ENCODE results near the gene BLTP2.

The BLTP2 gene

GRCh38 chr17:28644787-28645575 is at the start of gene BLTP2:
BLTP2 (minus strand) TSS chr17:28645158; CDS start chr17:28645056, 102 bp downstream.
- Histone ChIP-seq H3K27me3 (ENCODE audit: control insufficient read depth, insufficient read depth, low read length) (no peaks in the 10 kb centered on the region), H3K9ac (ENCODE audit: low read depth, low read length) (peak within 1 kb of the TSS; percentile 64), H3K9me3 (ENCODE audit: control insufficient read depth, insufficient read depth, low read length) (no peaks in the 10 kb centered on the region), H3K27ac (ENCODE audit: low read depth, low read length) (peak within 1 kb of the TSS; percentile 93), H3K36me3 (ENCODE audit: control insufficient read depth, insufficient read depth, low read length) (peaks cover 48% of the 10 kb centered on the region), H3K4me3 (ENCODE audit: low read depth, low read length) (peak within 1 kb of the TSS; percentile 98), H3K4me1 (ENCODE audit: control insufficient read depth, insufficient read depth, low read length) (peaks cover 5% of the 10 kb centered on the region; the same call in 1 of the 2 replicates)

- H3K27ac ChIP-seq (ENCODE audit: low read depth, low read length) = no peak overlapping the region
- no peak overlapping the region for H3K4me3 ChIP-seq (ENCODE audit: low read depth, low read length)
- no peaks in the 10 kb centered on the region for H3K4me1 ChIP-seq (ENCODE audit: control insufficient read depth, insufficient read depth, low read length)
- H3K9ac ChIP-seq (ENCODE audit: low read depth, low read length) = no peak overlapping the region
- H3K27me3 ChIP-seq (ENCODE audit: control insufficient read depth, insufficient read depth, low read length) = no peaks in the 10 kb centered on the region
- no peaks in the 10 kb centered on the region for H3K9me3 ChIP-seq (ENCODE audit: control insufficient read depth, insufficient read depth, low read length)
- H3K36me3 ChIP-seq (ENCODE audit: control insufficient read depth, insufficient read depth, low read length) = peaks cover 95% of the 10 kb centered on the region
These were observed 48.9 kb upstream of the BLTP2 start for GRCh38 chr17:28693869-28694268.

GRCh38 chr17:28689011-28689410 is 44.1 kb upstream of the BLTP2 start:
- no peaks in the 10 kb centered on the region for H3K27me3 ChIP-seq (ENCODE audit: control insufficient read depth, insufficient read depth, low read length)
- H3K36me3 ChIP-seq (ENCODE audit: control insufficient read depth, insufficient read depth, low read length) = peaks cover 94% of the 10 kb centered on the region
- no peak overlapping the region for H3K27ac ChIP-seq (ENCODE audit: low read depth, low read length)
- H3K9me3 ChIP-seq (ENCODE audit: control insufficient read depth, insufficient read depth, low read length) = no peaks in the 10 kb centered on the region
- H3K9ac ChIP-seq (ENCODE audit: low read depth, low read length) = no peak overlapping the region
- no peaks in the 10 kb centered on the region for H3K4me1 ChIP-seq (ENCODE audit: control insufficient read depth, insufficient read depth, low read length)
- H3K4me3 ChIP-seq (ENCODE audit: low read depth, low read length) = no peak overlapping the region

GRCh38 chr17:28688481-28688880 is 43.5 kb upstream of the BLTP2 start:
- H3K36me3 ChIP-seq (ENCODE audit: control insufficient read depth, insufficient read depth, low read length) = peaks cover 94% of the 10 kb centered on the region
- no peaks in the 10 kb centered on the region for H3K9me3 ChIP-seq (ENCODE audit: control insufficient read depth, insufficient read depth, low read length)
- H3K27ac ChIP-seq (ENCODE audit: low read depth, low read length) = no peak overlapping the region
- no peaks in the 10 kb centered on the region for H3K4me1 ChIP-seq (ENCODE audit: control insufficient read depth, insufficient read depth, low read length)
- no peaks in the 10 kb centered on the region for H3K27me3 ChIP-seq (ENCODE audit: control insufficient read depth, insufficient read depth, low read length)
- no peak overlapping the region for H3K4me3 ChIP-seq (ENCODE audit: low read depth, low read length)
- no peak overlapping the region for H3K9ac ChIP-seq (ENCODE audit: low read depth, low read length)

GRCh38 chr17:28686296-28686695 is 41.3 kb upstream of the BLTP2 start:
- no peak overlapping the region for H3K4me3 ChIP-seq (ENCODE audit: low read depth, low read length)
- no peak overlapping the region for H3K9ac ChIP-seq (ENCODE audit: low read depth, low read length)
- no peaks in the 10 kb centered on the region for H3K4me1 ChIP-seq (ENCODE audit: control insufficient read depth, insufficient read depth, low read length)
- no peaks in the 10 kb centered on the region for H3K9me3 ChIP-seq (ENCODE audit: control insufficient read depth, insufficient read depth, low read length)
- no peak overlapping the region for H3K27ac ChIP-seq (ENCODE audit: low read depth, low read length)
- no peaks in the 10 kb centered on the region for H3K27me3 ChIP-seq (ENCODE audit: control insufficient read depth, insufficient read depth, low read length)
- H3K36me3 ChIP-seq (ENCODE audit: control insufficient read depth, insufficient read depth, low read length) = peaks cover 99% of the 10 kb centered on the region

- Histone ChIP-seq H3K27me3 (ENCODE audit: control insufficient read depth, insufficient read depth, low read length) (no peaks in the 10 kb centered on the region), H3K9ac (ENCODE audit: low read depth, low read length) (no peak overlapping the region), H3K9me3 (ENCODE audit: control insufficient read depth, insufficient read depth, low read length) (no peaks in the 10 kb centered on the region), H3K4me1 (ENCODE audit: control insufficient read depth, insufficient read depth, low read length) (no peaks in the 10 kb centered on the region), H3K4me3 (ENCODE audit: low read depth, low read length) (no peak overlapping the region), H3K27ac (ENCODE audit: low read depth, low read length) (no peak overlapping the region), H3K36me3 (ENCODE audit: control insufficient read depth, insufficient read depth, low read length) (peaks cover 99% of the 10 kb centered on the region)
These were observed 40.4 kb upstream of the BLTP2 start for GRCh38 chr17:28685366-28685765.

- Histone ChIP-seq H3K36me3 (ENCODE audit: control insufficient read depth, insufficient read depth, low read length) (peaks cover 97% of the 10 kb centered on the region), H3K27ac (ENCODE audit: low read depth, low read length) (no peak overlapping the region), H3K9ac (ENCODE audit: low read depth, low read length) (no peak overlapping the region)
These were observed 40.0 kb upstream of the BLTP2 start for GRCh38 chr17:28684963-28685362.

GRCh38 chr17:28682655-28683054 is 37.7 kb upstream of the BLTP2 start:
- Histone ChIP-seq H3K4me1 (ENCODE audit: control insufficient read depth, insufficient read depth, low read length) (no peaks in the 10 kb centered on the region), H3K27ac (ENCODE audit: low read depth, low read length) (no peak overlapping the region), H3K9ac (ENCODE audit: low read depth, low read length) (no peak overlapping the region), H3K9me3 (ENCODE audit: control insufficient read depth, insufficient read depth, low read length) (no peaks in the 10 kb centered on the region), H3K4me3 (ENCODE audit: low read depth, low read length) (no peak overlapping the region), H3K27me3 (ENCODE audit: control insufficient read depth, insufficient read depth, low read length) (no peaks in the 10 kb centered on the region), H3K36me3 (ENCODE audit: control insufficient read depth, insufficient read depth, low read length) (peaks cover 95% of the 10 kb centered on the region)

More at GRCh38 chr17:28684963-28685362, 40.0 kb upstream of the BLTP2 start:
- H3K27me3 ChIP-seq (ENCODE audit: control insufficient read depth, insufficient read depth, low read length) = no peaks in the 10 kb centered on the region
- H3K9me3 ChIP-seq (ENCODE audit: control insufficient read depth, insufficient read depth, low read length) = no peaks in the 10 kb centered on the region
- no peak overlapping the region for H3K4me3 ChIP-seq (ENCODE audit: low read depth, low read length)
- no peaks in the 10 kb centered on the region for H3K4me1 ChIP-seq (ENCODE audit: control insufficient read depth, insufficient read depth, low read length)

- Histone ChIP-seq H3K9me3 (ENCODE audit: control insufficient read depth, insufficient read depth, low read length) (no peaks in the 10 kb centered on the region), H3K27me3 (ENCODE audit: control insufficient read depth, insufficient read depth, low read length) (no peaks in the 10 kb centered on the region), H3K27ac (ENCODE audit: low read depth, low read length) (no peak overlapping the region), H3K4me3 (ENCODE audit: low read depth, low read length) (no peak overlapping the region), H3K9ac (ENCODE audit: low read depth, low read length) (no peak overlapping the region), H3K4me1 (ENCODE audit: control insufficient read depth, insufficient read depth, low read length) (no peaks in the 10 kb centered on the region), H3K36me3 (ENCODE audit: control insufficient read depth, insufficient read depth, low read length) (peaks cover 96% of the 10 kb centered on the region)
These were observed 31.0 kb upstream of the BLTP2 start for GRCh38 chr17:28675980-28676379.

- Histone ChIP-seq H3K9me3 (ENCODE audit: control insufficient read depth, insufficient read depth, low read length) (no peaks in the 10 kb centered on the region), H3K4me1 (ENCODE audit: control insufficient read depth, insufficient read depth, low read length) (no peaks in the 10 kb centered on the region), H3K27ac (ENCODE audit: low read depth, low read length) (no peak overlapping the region), H3K9ac (ENCODE audit: low read depth, low read length) (no peak overlapping the region), H3K4me3 (ENCODE audit: low read depth, low read length) (no peak overlapping the region), H3K36me3 (ENCODE audit: control insufficient read depth, insufficient read depth, low read length) (peaks cover 94% of the 10 kb centered on the region), H3K27me3 (ENCODE audit: control insufficient read depth, insufficient read depth, low read length) (no peaks in the 10 kb centered on the region)
These were observed 30.5 kb upstream of the BLTP2 start for GRCh38 chr17:28675490-28675889.

GRCh38 chr17:28669918-28670317 is 25.0 kb upstream of the BLTP2 start:
- no peaks in the 10 kb centered on the region for H3K9me3 ChIP-seq (ENCODE audit: control insufficient read depth, insufficient read depth, low read length)
- H3K36me3 ChIP-seq (ENCODE audit: control insufficient read depth, insufficient read depth, low read length) = peaks cover 67% of the 10 kb centered on the region
- no peaks in the 10 kb centered on the region for H3K4me1 ChIP-seq (ENCODE audit: control insufficient read depth, insufficient read depth, low read length)
- H3K4me3 ChIP-seq (ENCODE audit: low read depth, low read length) = no peak overlapping the region
- no peak overlapping the region for H3K9ac ChIP-seq (ENCODE audit: low read depth, low read length)
- no peak overlapping the region for H3K27ac ChIP-seq (ENCODE audit: low read depth, low read length)
- H3K27me3 ChIP-seq (ENCODE audit: control insufficient read depth, insufficient read depth, low read length) = no peaks in the 10 kb centered on the region

All from HUES48 (cell line).